Testis (tissue), 3 donors: ENCODE data around the gene HSF2BP. TPM values are rescaled to one million over a fixed set of nuclear protein-coding genes. Genes with fewer than 3 reads are reported as not detected.

Experiments used
- DNase-seq: peaks from one replicate; pipeline ENCODE4 v3.0.0-alpha.2; 2019
- H3K27ac ChIP-seq, 2 donors: fragments of 200-600 bp; sonication (generic); one replicate each; pipeline ENCODE4 v1.5.1; 2019
- H3K27me3 ChIP-seq: fragments of 200-600 bp; sonication (generic); one replicate; pipeline ENCODE4 v1.5.1; 2019
- H3K36me3 ChIP-seq: fragments of 200-600 bp; sonication (generic); one replicate; pipeline ENCODE4 v1.5.1; 2017; ENCODE audit warnings: low read depth; ENCODE audit errors: missing control alignments
- H3K4me1 ChIP-seq: fragments of 200-600 bp; sonication (generic); one replicate; pipeline ENCODE4 v1.5.1; 2019
- H3K4me3 ChIP-seq, 2 donors: fragments of 200-600 bp; sonication (generic); one replicate each; pipeline ENCODE4 v1.5.1; 2017 to 2019
- H3K9me3 ChIP-seq: fragments of 200-600 bp; sonication (generic); one replicate; pipeline ENCODE4 v1.5.1; 2017
- CTCF ChIP-seq, 3 experiments: fragments of 450-650 bp in 2 of 3; fragments of 200-600 bp in 1 of 3; sonication (generic) in 1 of 3; IDR thresholded peaks; one replicate each; pipeline ENCODE4 v1.5.1; 2016 to 2019; ENCODE audit warnings: antibody characterized with exemption in 3 of 3, mild to moderate bottlenecking in 2 of 3, moderate library complexity in 1 of 3
- POLR2A ChIP-seq: fragments of 450-650 bp; IDR thresholded peaks from one replicate; pipeline ENCODE4 v1.6.1; 2017; ENCODE audit warnings: antibody characterized with exemption, mild to moderate bottlenecking, moderate library complexity
- WGBS, 2 donors: methylation state at CpG; one replicate each; pipeline ENCODE4 v1.1.5; 2018; 5-methylcytosine and 5-hydroxymethylcytosine counted together
- intact Hi-C: fragments of 100-400 bp; cut with DNase I; formaldehyde crosslinking; loops from one replicate; pipeline ENCODE4 v1.15.1; 2023; ENCODE audit warnings: low total_unique reads
- polyA plus RNA-seq: library from polyadenylated mRNA; stranded (reverse); fragments of 350-450 nt; fragmentation: Illumina TruSeq; extraction: RNeasy Lipid Tissue Mini Kit (QIAGEN cat#74804); gene quantifications from one replicate; pipeline ENCODE4 v1.2.3, GENCODE V29; 2014; ENCODE audit warnings: low read depth, low replicate concordance; ENCODE audit not compliant: insufficient read depth
- total RNA-seq, 2 donors: library from RNA; depleted of rRNA; stranded (reverse); fragments of >200 nt; gene quantifications; one replicate each; pipeline ENCODE4 v1.2.3, GENCODE V29; 2016

HSF2BP gene
- total and polyA plus RNA-seq, 3 donors from 2014 or later = 28.3 to 46.5 (median 36.3) TPM

- WGBS, 2 donors = 61 to 64% methylated on average over 8 of the region's 8 CpGs
- no peaks in the 10 kb centered on the region for H3K4me1 ChIP-seq
Observed at GRCh38 chr21:43609501-43610340, 49.6 kb downstream of the HSF2BP start.

GRCh38 chr21:43608664-43609063 is 50.6 kb downstream of the HSF2BP start:
- no peaks in the 10 kb centered on the region for H3K9me3 ChIP-seq
- H3K4me3 ChIP-seq = no peak overlapping the region
- H3K4me1 ChIP-seq = peaks cover 3% of the 10 kb centered on the region
- intact Hi-C loops = no loop called here
- H3K27me3 ChIP-seq = no peaks in the 10 kb centered on the region
- WGBS, 2 donors = 62 to 63% methylated on average over 2 of the region's 2 CpGs
- no peak overlapping the region for H3K27ac ChIP-seq
- TF ChIP-seq CTCF (IDR thresholded peaks at IDR 0.05) (no peak), POLR2A (no peak)
- DNase-seq = no peak
- H3K36me3 ChIP-seq = no peaks in the 10 kb centered on the region

More at GRCh38 chr21:43609501-43610340, 49.6 kb downstream of the HSF2BP start:
- Histone ChIP-seq H3K27ac (no peak overlapping the region), H3K9me3 (no peaks in the 10 kb centered on the region), H3K4me3 (no peak overlapping the region), H3K36me3 (no peaks in the 10 kb centered on the region), H3K27me3 (no peaks in the 10 kb centered on the region)
- intact Hi-C loops = no loop called here
- DNase-seq = peak; percentile 43
- TF ChIP-seq POLR2A (no peak), CTCF (IDR thresholded peaks at IDR 0.05) (no peak)

GRCh38 chr21:43608225-43608624 is 51.1 kb downstream of the HSF2BP start:
- no peak overlapping the region for H3K27ac ChIP-seq
- 80 to 85% methylated on average over 3 of the region's 3 CpGs for WGBS, 2 donors
- H3K36me3 ChIP-seq = no peaks in the 10 kb centered on the region
- H3K27me3 ChIP-seq = no peaks in the 10 kb centered on the region
- no peaks in the 10 kb centered on the region for H3K9me3 ChIP-seq
- H3K4me3 ChIP-seq = no peak overlapping the region
- peaks cover 3% of the 10 kb centered on the region for H3K4me1 ChIP-seq
- DNase-seq = no peak
- intact Hi-C loops = no loop called here
- TF ChIP-seq CTCF (IDR thresholded peaks at IDR 0.05) (no peak), POLR2A (no peak)

- H3K4me3 ChIP-seq = no peak overlapping the region
- DNase-seq = no peak
- H3K27me3 ChIP-seq = no peaks in the 10 kb centered on the region
- intact Hi-C loops = no loop called here
- no peak overlapping the region for H3K27ac ChIP-seq
- peaks cover 3% of the 10 kb centered on the region for H3K4me1 ChIP-seq
- 86 to 92% methylated on average over 15 of the region's 15 CpGs for WGBS, 2 donors
- no peaks in the 10 kb centered on the region for H3K9me3 ChIP-seq
- TF ChIP-seq POLR2A (no peak), CTCF (IDR thresholded peaks at IDR 0.05) (no peak)
- no peaks in the 10 kb centered on the region for H3K36me3 ChIP-seq
Observed at GRCh38 chr21:43605320-43606215, 53.7 kb downstream of the HSF2BP start.
